ENCODE data around the gene ASPRV1.
"Not testable (repeated sequence)": the region's sequence is repeated elsewhere in the genome, so short reads cannot be mapped to it uniquely, and the experiment has no call there.

The ASPRV1 gene

GRCh38 chr2:69959425-69959824, 2.0 kb downstream of the ASPRV1 start:
- no peak for DNase-seq (ENCODE audit: low read depth)

DNA sequence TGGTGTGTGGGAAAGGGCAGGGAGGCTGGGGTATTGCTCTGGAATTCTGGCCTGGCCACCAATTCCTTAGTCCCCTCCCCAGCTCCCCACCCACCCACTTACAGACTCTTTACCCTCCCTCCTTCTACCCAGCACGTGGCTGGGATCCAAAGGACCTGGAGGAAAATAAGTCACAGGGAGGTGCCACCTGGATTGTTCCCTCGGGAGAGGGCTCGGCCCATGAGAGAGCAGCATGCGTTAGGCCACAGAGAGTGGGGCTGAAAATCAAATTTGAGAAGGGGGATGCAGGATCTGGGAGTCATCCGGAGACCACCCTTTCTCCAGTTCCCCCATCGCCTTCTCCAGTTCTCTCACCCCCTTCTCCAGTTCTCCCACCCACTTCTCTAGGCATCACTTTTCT, 3.0 kb downstream of the ASPRV1 start:
- no peak for DNase-seq (ENCODE audit: low read depth)

DNA sequence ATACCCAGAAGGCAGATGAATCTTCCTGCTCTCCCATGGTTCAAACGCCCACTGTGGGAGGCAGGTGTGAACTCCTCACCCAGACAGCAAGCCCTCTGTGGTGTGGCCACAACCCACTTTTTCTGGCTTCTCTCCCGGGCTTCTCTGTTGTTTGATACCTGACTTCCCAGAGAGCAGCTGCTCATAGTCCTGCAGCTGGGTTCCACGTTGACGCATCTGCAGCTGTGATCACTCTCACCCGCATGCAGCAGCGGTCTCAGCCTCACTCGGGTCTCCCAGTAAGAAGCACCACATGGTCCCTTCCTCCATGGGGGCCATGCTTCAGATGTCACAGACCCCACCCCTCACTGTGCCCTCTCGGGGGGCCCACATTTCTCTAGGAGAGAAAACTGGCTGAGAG, 3.5 kb downstream of the ASPRV1 start:
- no peak for DNase-seq (ENCODE audit: low read depth)

DNA sequence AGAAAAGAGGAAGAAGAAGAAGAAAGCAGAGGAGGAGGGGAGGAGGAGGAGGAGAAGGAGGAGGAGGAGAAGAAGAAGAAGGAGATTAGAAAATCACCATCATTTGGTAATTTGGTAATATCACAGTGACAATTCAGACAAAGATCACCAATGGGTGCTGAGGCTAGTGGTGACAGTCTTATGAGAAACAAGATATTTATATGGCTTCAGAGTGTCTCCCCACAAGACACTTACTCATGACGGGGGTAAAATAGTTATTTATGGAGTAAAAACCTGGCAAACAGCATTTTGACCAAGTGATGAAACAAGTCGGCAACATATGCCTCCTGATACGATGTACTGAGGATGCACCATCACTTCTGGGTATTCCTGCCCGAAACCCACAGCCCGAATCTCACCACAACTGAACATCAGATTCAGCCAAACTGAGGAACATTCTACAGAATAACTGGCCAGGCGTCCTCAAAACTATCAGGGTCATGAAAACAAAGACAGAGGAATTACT, 4.9 kb downstream of the ASPRV1 start:
- DNase-seq (ENCODE audit: low read depth), result no peak

DNA sequence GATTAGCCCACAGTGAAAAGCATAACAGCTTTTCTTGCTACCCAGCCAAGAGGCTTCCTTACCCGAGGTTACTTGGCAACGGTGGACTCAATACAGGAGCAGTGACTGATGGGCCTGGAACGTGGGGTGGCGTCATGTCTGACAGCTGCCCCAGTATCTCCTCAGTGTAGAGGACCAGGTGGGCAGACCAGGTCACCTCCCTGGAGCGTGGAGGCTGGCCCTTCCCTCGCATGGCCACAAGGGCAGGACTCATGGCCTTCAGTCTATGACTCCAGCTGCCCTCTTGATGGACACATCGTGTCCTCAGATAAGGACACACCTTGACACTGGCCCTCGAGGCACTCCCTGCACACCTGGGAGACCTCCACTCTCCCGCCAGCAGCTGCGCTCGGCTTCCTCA, 6.4 kb downstream of the ASPRV1 start:
- DNase-seq (ENCODE audit: low read depth), result no peak

DNA sequence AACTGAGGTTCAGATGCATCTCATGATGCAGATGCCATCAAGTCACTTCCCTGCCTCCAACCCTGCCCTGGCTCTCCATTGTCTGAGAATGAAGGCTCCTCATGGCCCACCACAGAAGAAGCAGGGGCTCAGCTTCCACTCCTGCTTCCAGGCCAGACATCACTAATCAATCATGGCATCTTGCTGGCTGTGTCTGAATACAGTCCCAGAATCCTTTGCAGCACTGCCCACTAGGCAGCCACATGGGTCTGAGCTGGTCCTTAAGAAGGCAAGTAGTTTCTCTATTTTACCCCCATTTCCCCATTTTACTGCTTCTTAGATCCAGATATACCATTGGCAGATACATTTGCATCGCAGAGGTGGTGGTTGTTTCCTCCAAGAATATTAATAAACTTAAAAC, 7.3 kb downstream of the ASPRV1 start:
- no peak for DNase-seq (ENCODE audit: low read depth)

DNA sequence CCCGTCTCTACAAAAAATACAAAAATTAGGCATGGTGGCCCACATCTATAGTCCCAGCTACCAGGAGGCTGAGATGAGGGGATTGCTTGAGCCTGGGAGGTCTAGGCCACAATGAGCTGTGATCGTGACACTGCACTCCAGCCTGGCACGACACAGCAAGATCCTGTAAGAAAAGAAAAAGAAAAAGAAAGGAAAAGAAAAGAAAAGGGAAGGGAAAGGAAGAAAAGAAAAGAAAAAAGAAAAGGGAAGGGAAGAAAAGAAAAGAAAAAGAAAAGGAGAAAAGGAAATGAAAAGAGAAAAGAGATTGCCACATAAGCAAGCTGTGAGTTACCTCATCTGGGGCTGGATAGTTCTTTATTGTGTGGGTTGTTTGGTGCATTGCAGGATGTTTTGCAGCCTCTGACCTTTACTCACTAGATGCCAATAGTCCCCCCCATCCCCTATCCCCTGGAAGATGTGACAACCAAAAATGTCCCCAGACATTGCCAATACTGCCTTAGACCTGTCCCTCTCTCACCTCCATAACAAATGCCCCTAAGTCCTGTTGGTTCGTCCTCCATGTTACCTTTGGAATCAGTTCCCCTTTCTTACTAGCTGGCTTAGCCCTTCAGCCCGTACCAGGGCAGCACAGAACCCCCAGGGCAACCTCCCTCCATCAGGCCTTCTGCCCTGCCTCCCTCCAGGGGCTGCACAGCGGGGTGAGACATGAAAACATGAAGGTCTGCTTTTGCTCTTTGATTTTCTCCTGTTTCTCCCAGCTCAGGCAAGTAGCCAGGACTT, 8.9 kb downstream of the ASPRV1 start:
- no peak for DNase-seq (ENCODE audit: low read depth)

GRCh38 chr2:69950671-69951070, 10.8 kb downstream of the ASPRV1 start:
- not testable (repeated sequence) for DNase-seq (ENCODE audit: low read depth)

DNA sequence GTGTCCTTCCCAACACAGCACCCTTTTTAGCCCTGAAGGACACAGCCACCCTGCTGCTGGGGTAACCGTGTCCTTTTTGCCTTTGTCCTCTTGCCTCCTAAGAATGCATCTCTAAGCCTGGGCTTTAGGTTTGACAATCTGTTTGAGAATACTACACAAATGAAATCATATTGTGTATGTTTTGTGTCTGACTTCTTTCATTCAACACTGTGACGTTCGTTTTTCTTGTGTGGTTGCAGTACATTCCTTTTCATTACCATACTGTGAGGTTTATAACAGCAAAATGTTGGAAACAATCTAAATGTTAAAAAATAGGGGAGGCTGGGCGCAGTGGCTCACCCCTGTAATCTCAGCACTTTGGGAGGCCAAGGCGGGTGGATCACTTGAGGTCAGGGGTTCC, 11.2 kb downstream of the ASPRV1 start:
- DNase-seq (ENCODE audit: low read depth), result no peak

- DNase-seq (ENCODE audit: low read depth), result no peak
These were observed 12.3 kb downstream of the ASPRV1 start for GRCh38 chr2:69948963-69949645.

DNA sequence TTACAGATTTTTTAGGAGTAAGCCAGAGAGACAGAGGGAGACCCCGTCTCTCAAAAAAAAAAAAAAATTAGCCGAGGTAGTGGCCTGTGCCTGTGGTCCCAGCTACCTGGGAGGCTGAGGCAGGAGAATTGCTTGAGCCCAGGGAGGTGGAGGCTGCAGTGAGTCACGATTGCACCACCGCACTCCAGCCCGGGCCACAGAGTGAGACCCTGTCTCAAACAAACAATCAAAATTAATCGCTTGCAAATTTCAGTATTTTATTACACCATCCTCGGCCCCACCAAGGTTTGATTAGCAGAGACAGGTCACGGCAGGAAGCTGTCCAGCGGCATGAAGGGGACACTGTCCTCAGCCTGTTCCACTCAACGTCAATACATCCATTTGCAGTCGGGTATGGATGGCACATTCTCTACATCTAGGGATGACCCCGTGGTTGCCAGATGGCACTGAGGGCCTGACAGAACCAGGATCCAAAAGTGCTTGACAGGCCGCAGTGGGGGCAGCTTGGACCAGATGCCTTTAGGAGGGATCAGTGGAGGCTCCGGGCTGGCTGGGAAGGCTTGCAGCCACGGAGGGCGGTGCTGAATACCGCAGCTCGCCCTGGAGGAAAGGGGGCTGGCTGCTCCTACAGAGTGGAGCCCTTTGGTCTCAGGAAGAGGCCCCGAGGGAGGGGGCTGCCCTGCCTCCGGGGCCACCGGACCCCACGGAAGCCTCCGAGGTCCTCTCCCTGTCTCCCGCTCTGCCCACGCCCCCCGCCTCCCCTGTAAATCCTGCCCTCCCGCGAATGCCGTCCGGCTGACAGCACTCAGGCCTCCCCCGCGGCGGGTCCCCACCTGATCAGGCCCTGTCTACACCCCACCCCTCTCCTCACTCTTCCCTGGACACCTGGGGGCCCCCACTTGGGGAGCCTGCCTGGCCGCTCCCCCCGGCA, 13.1 kb downstream of the ASPRV1 start:
- no peak for DNase-seq (ENCODE audit: low read depth)

DNA sequence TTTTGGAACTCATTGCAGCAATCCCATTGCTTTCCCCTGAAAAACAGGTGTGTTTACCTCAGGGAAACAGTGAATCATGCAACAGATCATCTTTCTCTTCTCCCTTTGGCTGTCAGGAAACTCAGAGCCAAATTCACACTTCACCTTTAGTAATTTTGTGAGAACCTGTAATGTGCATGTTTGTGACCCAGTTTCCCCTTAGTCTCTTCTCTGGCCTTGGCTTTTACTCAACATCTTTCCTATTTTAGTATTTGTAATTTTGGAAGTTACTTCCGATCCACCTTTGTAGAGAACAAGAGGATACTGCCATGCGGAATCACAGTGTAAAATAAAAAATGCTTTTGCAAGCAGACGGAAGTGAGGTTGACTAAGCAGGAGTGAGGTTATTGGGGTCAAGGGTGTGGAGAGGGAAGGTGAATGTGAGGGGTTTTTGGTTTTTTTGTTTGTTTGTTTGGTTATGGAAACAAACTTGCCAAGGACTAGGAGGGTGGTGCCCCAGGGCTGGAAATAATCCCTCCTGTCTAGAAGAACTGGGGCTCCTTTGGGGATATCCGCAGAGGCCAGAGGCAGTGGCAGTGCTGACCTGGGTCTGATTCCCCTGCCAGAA, 14.0 kb downstream of the ASPRV1 start:
- DNase-seq (ENCODE audit: low read depth), result no peak

DNA sequence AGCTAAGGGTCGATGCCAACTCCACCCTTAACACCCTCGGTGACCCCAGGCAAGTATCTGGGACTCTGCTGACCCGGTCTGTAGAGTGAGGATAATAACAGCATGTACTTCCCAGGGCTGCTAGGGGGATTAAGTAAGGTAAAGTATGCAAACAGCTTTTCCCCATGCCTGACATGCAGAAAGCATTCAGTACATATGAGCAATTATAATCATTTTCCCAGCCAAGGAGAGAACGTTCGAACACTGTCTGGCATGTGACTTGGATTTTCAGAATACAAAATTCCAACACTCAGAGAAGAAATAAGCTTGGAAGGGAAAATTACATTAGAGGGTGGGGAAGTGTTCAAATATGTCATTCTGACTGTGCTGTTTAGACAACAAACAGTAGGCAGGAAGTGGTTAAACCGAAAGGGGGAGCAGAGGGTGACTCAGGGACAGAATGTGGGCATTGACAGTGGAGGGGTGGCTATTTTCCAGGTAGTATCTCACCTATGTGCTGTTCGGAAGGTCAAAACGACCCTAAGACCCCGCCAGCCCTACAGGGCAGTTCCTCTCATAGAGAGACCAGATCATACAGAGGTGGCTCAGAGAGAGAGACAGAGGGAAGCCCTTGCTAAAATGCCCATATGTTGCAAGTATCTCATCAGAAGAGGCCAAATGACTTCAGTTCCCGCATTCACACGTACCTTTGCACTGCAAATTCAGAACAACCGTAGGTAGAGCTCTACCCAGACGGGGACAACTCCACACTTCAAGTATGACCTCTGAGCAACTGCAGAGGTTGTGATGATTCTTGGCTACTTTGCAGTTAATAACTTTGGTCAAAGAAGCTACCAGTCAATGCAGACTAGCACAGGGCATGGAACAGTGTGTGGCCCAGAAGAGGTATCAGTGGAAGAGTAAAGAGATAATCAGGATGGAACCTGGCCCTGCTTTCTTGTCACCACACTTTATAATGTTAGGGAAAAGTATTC, 14.8 kb downstream of the ASPRV1 start:
- peak; percentile 11 for DNase-seq (ENCODE audit: low read depth)

DNA sequence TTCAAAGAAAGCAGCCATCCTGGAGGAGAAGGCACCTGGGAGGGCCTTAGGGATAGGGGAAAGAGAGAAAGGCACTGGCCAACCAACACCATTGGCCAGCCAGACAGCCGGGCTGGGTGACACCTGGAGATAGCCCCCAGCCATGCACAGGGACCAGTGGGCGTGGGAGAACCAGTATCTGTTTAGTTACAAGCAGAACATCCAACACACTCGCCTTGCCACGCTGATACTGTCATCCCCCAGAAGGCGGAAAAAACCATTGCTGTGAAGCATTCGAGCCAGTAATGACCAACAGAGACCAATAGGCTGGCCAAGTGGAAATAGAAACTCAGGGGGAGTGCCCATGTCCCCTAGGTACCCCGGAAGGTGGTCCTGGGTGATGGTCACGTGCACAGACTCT, 15.5 kb downstream of the ASPRV1 start:
- DNase-seq (ENCODE audit: low read depth), result no peak

DNA sequence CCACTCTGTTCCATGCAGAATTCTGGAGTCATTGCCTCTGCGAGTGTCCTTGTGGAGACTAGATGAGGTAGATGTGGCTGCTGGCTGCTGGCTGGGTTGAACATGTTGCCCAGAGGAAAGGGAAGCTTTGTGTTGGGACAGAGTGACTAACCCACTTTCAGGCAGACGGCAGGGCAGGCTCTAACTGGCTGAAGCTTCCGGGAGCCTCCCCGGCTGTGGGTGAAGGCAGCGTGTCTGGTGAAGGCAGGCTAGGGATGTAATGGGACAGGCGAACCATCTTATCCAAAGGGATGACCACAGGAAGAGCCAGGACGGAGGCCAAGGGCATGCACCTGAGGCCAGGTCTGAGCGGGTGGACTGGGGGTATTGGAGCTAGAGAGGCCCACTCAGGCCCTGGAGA, 16.0 kb downstream of the ASPRV1 start:
- DNase-seq (ENCODE audit: low read depth), result no peak

DNA sequence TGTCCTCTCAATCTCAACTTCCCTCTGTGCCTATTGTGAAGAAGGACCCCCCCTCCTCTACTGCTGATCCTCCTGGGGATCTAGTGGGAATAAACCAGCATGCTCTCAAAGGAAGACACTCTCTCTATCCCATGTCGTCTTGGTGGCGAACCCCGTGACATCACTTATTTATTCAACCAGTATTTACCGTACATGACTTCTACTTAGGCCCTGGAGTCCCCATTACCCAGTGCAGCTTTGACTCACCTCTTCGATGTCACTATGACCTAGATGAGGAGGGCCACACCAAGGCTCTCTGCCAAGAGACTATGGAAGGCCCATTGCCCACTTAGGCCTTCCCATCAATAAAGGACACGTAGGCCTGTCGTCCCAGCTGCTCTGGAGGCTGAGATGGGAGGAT, 16.7 kb downstream of the ASPRV1 start:
- DNase-seq (ENCODE audit: low read depth), result no peak

DNA sequence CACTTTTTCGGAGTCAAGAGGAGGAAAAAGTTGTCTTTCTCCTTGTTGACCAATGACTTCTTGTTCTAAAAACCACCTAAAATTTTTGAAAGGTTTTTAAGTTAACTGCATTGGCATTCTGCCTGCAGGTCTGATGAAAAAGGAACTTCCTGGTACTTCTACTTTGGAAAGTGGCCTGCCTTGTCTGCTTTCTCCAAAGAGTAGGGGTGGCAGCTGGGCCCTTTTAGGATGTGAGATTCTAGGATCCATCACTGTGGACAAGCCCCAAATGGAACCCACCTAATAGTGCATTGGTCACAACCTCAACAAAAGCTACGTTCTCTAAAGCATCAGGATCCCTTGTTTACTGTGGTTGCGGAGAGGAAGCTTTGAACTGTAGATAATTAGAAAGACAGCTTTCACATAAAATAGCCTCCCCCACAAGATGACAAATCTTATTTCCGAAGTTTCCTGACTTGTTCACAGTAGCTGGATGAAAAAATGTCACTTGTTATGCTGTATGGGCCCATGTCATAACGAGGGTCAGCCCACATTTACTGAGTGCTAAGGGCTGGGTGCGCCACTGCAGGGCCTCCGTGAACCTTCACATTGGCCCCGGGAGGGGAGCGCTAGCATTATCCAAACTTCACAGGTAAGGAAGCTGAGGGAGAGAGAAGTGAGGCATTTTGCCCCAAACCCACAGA, 17.4 kb downstream of the ASPRV1 start:
- no peak for DNase-seq (ENCODE audit: low read depth)

- no peak for DNase-seq (ENCODE audit: low read depth)
These were observed 18.2 kb downstream of the ASPRV1 start for GRCh38 chr2:69943000-69943842.

GRCh38 chr2:69940691-69941090, 20.7 kb downstream of the ASPRV1 start:
- no peak for DNase-seq (ENCODE audit: low read depth)
